ENCODE measurements around the gene ITGB8.

The ITGB8 gene

GRCh38 chr7:20393021-20393610 is 62.4 kb downstream of the ITGB8 start:
- no peaks in the 10 kb centered on the region for H3K27me3 ChIP-seq (ENCODE audit: control insufficient read depth, insufficient read depth, low read length)
- no peaks in the 10 kb centered on the region for H3K4me1 ChIP-seq (ENCODE audit: control insufficient read depth, insufficient read depth, low read length)
- H3K4me2 ChIP-seq (ENCODE audit: low read length): no peak overlapping the region
- H3K36me3 ChIP-seq (ENCODE audit: insufficient read depth, low read length): no peaks in the 10 kb centered on the region
- no peak overlapping the region for H3K9ac ChIP-seq (ENCODE audit: low read depth, low read length)
- no peak overlapping the region for H3K4me3 ChIP-seq (ENCODE audit: low read length)
- no peaks in the 10 kb centered on the region for H3K9me3 ChIP-seq (replicated peaks; ENCODE audit: low read length)

GRCh38 chr7:20393616-20394015 is 62.9 kb downstream of the ITGB8 start:
- no peaks in the 10 kb centered on the region for H3K36me3 ChIP-seq (ENCODE audit: insufficient read depth, low read length)
- H3K4me1 ChIP-seq (ENCODE audit: control insufficient read depth, insufficient read depth, low read length): no peaks in the 10 kb centered on the region
- H3K27me3 ChIP-seq (ENCODE audit: control insufficient read depth, insufficient read depth, low read length): no peaks in the 10 kb centered on the region
- H3K4me3 ChIP-seq (ENCODE audit: low read length): no peak overlapping the region
- H3K9ac ChIP-seq (ENCODE audit: low read depth, low read length): no peak overlapping the region
- H3K4me2 ChIP-seq (ENCODE audit: low read length): no peak overlapping the region
- no peaks in the 10 kb centered on the region for H3K9me3 ChIP-seq (replicated peaks; ENCODE audit: low read length)

- H3K9me3 ChIP-seq (replicated peaks; ENCODE audit: low read length): no peaks in the 10 kb centered on the region
- H3K27me3 ChIP-seq (ENCODE audit: control insufficient read depth, insufficient read depth, low read length): no peaks in the 10 kb centered on the region
- no peaks in the 10 kb centered on the region for H3K4me1 ChIP-seq (ENCODE audit: control insufficient read depth, insufficient read depth, low read length)
- no peaks in the 10 kb centered on the region for H3K36me3 ChIP-seq (ENCODE audit: insufficient read depth, low read length)
- H3K4me2 ChIP-seq (ENCODE audit: low read length): no peak overlapping the region
- H3K9ac ChIP-seq (ENCODE audit: low read depth, low read length): no peak overlapping the region
- no peak overlapping the region for H3K4me3 ChIP-seq (ENCODE audit: low read length)
Measured at GRCh38 chr7:20394284-20394683, 63.6 kb downstream of the ITGB8 start.

- no peaks in the 10 kb centered on the region for H3K36me3 ChIP-seq (ENCODE audit: insufficient read depth, low read length)
- H3K9me3 ChIP-seq (replicated peaks; ENCODE audit: low read length): no peaks in the 10 kb centered on the region
- no peak overlapping the region for H3K4me2 ChIP-seq (ENCODE audit: low read length)
- H3K27me3 ChIP-seq (ENCODE audit: control insufficient read depth, insufficient read depth, low read length): no peaks in the 10 kb centered on the region
- H3K4me3 ChIP-seq (ENCODE audit: low read length): no peak overlapping the region
- H3K4me1 ChIP-seq (ENCODE audit: control insufficient read depth, insufficient read depth, low read length): no peaks in the 10 kb centered on the region
- H3K9ac ChIP-seq (ENCODE audit: low read depth, low read length): no peak overlapping the region
Measured at GRCh38 chr7:20395104-20395503, 64.4 kb downstream of the ITGB8 start.

GRCh38 chr7:20395511-20395910 is 64.8 kb downstream of the ITGB8 start:
- no peak overlapping the region for H3K4me3 ChIP-seq (ENCODE audit: low read length)
- no peaks in the 10 kb centered on the region for H3K9me3 ChIP-seq (replicated peaks; ENCODE audit: low read length)

GRCh38 chr7:20399521-20399920 is 68.8 kb downstream of the ITGB8 start:
- H3K36me3 ChIP-seq (ENCODE audit: insufficient read depth, low read length): no peaks in the 10 kb centered on the region
- H3K9me3 ChIP-seq (replicated peaks; ENCODE audit: low read length): no peaks in the 10 kb centered on the region
- no peaks in the 10 kb centered on the region for H3K4me1 ChIP-seq (ENCODE audit: control insufficient read depth, insufficient read depth, low read length)
- H3K27me3 ChIP-seq (ENCODE audit: control insufficient read depth, insufficient read depth, low read length): no peaks in the 10 kb centered on the region
- H3K4me3 ChIP-seq (ENCODE audit: low read length): no peak overlapping the region
- H3K4me2 ChIP-seq (ENCODE audit: low read length): no peak overlapping the region
- no peak overlapping the region for H3K9ac ChIP-seq (ENCODE audit: low read depth, low read length)

More at GRCh38 chr7:20395511-20395910, 64.8 kb downstream of the ITGB8 start:
- H3K4me1 ChIP-seq (ENCODE audit: control insufficient read depth, insufficient read depth, low read length): no peaks in the 10 kb centered on the region
- H3K4me2 ChIP-seq (ENCODE audit: low read length): no peak overlapping the region
- no peaks in the 10 kb centered on the region for H3K36me3 ChIP-seq (ENCODE audit: insufficient read depth, low read length)
- no peaks in the 10 kb centered on the region for H3K27me3 ChIP-seq (ENCODE audit: control insufficient read depth, insufficient read depth, low read length)
- no peak overlapping the region for H3K9ac ChIP-seq (ENCODE audit: low read depth, low read length)

GRCh38 chr7:20401861-20402746 is 71.4 kb downstream of the ITGB8 start:
- Histone ChIP-seq H3K4me2 (ENCODE audit: low read length) (no peak overlapping the region), H3K4me1 (ENCODE audit: control insufficient read depth, insufficient read depth, low read length) (peaks cover 1% of the 10 kb centered on the region), H3K4me3 (ENCODE audit: low read length) (no peak overlapping the region), H3K9ac (ENCODE audit: low read depth, low read length) (peak overlapping the region; percentile 11), H3K9me3 (replicated peaks; ENCODE audit: low read length) (no peaks in the 10 kb centered on the region), H3K36me3 (ENCODE audit: insufficient read depth, low read length) (no peaks in the 10 kb centered on the region), H3K27me3 (ENCODE audit: control insufficient read depth, insufficient read depth, low read length) (no peaks in the 10 kb centered on the region)

- Histone ChIP-seq H3K27me3 (ENCODE audit: control insufficient read depth, insufficient read depth, low read length) (no peaks in the 10 kb centered on the region), H3K36me3 (ENCODE audit: insufficient read depth, low read length) (no peaks in the 10 kb centered on the region)
Measured at GRCh38 chr7:20402747-20403230, 72.1 kb downstream of the ITGB8 start.

GRCh38 chr7:20403331-20403730 is 72.6 kb downstream of the ITGB8 start:
- Histone ChIP-seq H3K4me3 (ENCODE audit: low read length) (no peak overlapping the region), H3K9ac (ENCODE audit: low read depth, low read length) (no peak overlapping the region), H3K27me3 (ENCODE audit: control insufficient read depth, insufficient read depth, low read length) (no peaks in the 10 kb centered on the region), H3K4me1 (ENCODE audit: control insufficient read depth, insufficient read depth, low read length) (peaks cover 14% of the 10 kb centered on the region), H3K4me2 (ENCODE audit: low read length) (no peak overlapping the region), H3K9me3 (replicated peaks; ENCODE audit: low read length) (no peaks in the 10 kb centered on the region), H3K36me3 (ENCODE audit: insufficient read depth, low read length) (no peaks in the 10 kb centered on the region)

More at GRCh38 chr7:20402747-20403230, 72.1 kb downstream of the ITGB8 start:
- H3K4me2 ChIP-seq (ENCODE audit: low read length): no peak overlapping the region
- H3K4me3 ChIP-seq (ENCODE audit: low read length): no peak overlapping the region
- no peaks in the 10 kb centered on the region for H3K9me3 ChIP-seq (replicated peaks; ENCODE audit: low read length)
- peak overlapping the region; percentile 11 for H3K9ac ChIP-seq (ENCODE audit: low read depth, low read length)
- H3K4me1 ChIP-seq (ENCODE audit: control insufficient read depth, insufficient read depth, low read length): peaks cover 8% of the 10 kb centered on the region

- no peaks in the 10 kb centered on the region for H3K27me3 ChIP-seq (ENCODE audit: control insufficient read depth, insufficient read depth, low read length)
- no peak overlapping the region for H3K4me2 ChIP-seq (ENCODE audit: low read length)
- H3K9me3 ChIP-seq (replicated peaks; ENCODE audit: low read length): no peaks in the 10 kb centered on the region
- peaks cover 17% of the 10 kb centered on the region for H3K4me1 ChIP-seq (ENCODE audit: control insufficient read depth, insufficient read depth, low read length)
- H3K9ac ChIP-seq (ENCODE audit: low read depth, low read length): no peak overlapping the region
- no peaks in the 10 kb centered on the region for H3K36me3 ChIP-seq (ENCODE audit: insufficient read depth, low read length)
- H3K4me3 ChIP-seq (ENCODE audit: low read length): no peak overlapping the region
Measured at GRCh38 chr7:20404320-20404719, 73.6 kb downstream of the ITGB8 start.

- Histone ChIP-seq H3K27me3 (ENCODE audit: control insufficient read depth, insufficient read depth, low read length) (no peaks in the 10 kb centered on the region), H3K4me3 (ENCODE audit: low read length) (no peak overlapping the region), H3K4me2 (ENCODE audit: low read length) (peak overlapping the region; percentile 22), H3K36me3 (ENCODE audit: insufficient read depth, low read length) (no peaks in the 10 kb centered on the region), H3K4me1 (ENCODE audit: control insufficient read depth, insufficient read depth, low read length) (peaks cover 17% of the 10 kb centered on the region), H3K9me3 (replicated peaks; ENCODE audit: low read length) (no peaks in the 10 kb centered on the region), H3K9ac (ENCODE audit: low read depth, low read length) (no peak overlapping the region)
Measured at GRCh38 chr7:20407585-20408466, 77.1 kb downstream of the ITGB8 start.
